Calu3 (cell line): Measurements from ENCODE around the gene CLIC1. TPM values are rescaled to one million over a fixed set of nuclear protein-coding genes. Genes with fewer than 3 reads are reported as not detected.

Experiments used
- BruUV-seq: library from RNA; stranded (reverse); fragments of 400-500 nt; replicated peaks from 2 replicates; lab custom pipeline; 2021; lab: Mats Ljungman, UMichigan
- CTCF ChIA-PET: fragments of 300-600 bp; sonication (Branson Sonifier 250); formaldehyde crosslinking; loops from one replicate; lab custom pipeline; 2022; ENCODE audit warnings: antibody characterized with exemption; lab: Charles Lee
- DNase-seq: peaks from one replicate; pipeline ENCODE4 v3.0.0; 2022
- H3K27ac Mint-ChIP-seq: one replicate; pipeline ENCODE4 v1.8.0; 2022; ENCODE audit warnings: mixed read lengths; ENCODE audit not compliant: unreplicated experiment
- H3K27me3 Mint-ChIP-seq: one replicate; pipeline ENCODE4 v1.8.0; 2022; ENCODE audit warnings: mixed read lengths; ENCODE audit not compliant: unreplicated experiment
- H3K36me3 Mint-ChIP-seq: one replicate; pipeline ENCODE4 v1.8.0; 2022; ENCODE audit warnings: mild to moderate bottlenecking, moderate library complexity, mixed read lengths; ENCODE audit not compliant: insufficient read depth, unreplicated experiment
- H3K4me1 Mint-ChIP-seq: one replicate; pipeline ENCODE4 v1.8.0; 2022; ENCODE audit warnings: mild to moderate bottlenecking, low read depth, mixed read lengths; ENCODE audit not compliant: unreplicated experiment
- H3K4me3 Mint-ChIP-seq: one replicate; pipeline ENCODE4 v1.8.0; 2022; ENCODE audit warnings: mild to moderate bottlenecking, low read depth, moderate library complexity, mixed read lengths; ENCODE audit not compliant: unreplicated experiment
- H3K9me3 Mint-ChIP-seq: one replicate; pipeline ENCODE4 v1.8.0; 2022; ENCODE audit warnings: low read depth, mixed read lengths; ENCODE audit not compliant: unreplicated experiment
- CTCF ChIP-seq: fragments of 200-600 bp; IDR thresholded peaks from one replicate; pipeline ENCODE4 v1.8.0; 2022; ENCODE audit warnings: antibody characterized with exemption; ENCODE audit not compliant: unreplicated experiment
- intact Hi-C: fragments of 100-400 bp; cut with micrococcal nuclease; formaldehyde crosslinking; loops from one replicate; pipeline ENCODE4 v1.10.0; 2022; ENCODE audit not compliant: unreplicated experiment
- total RNA-seq: library from RNA; stranded (reverse); gene quantifications from 2 replicates; pipeline ENCODE4 v1.2.3, GENCODE V29; 2022

The CLIC1 gene
- total RNA-seq, 1 experiment from 2014 or later, result 943 TPM

GRCh38 chr6:31728767-31729514, 7.4 kb downstream of the CLIC1 start, which contains the start of gene DDAH2:
Gene DDAH2 (minus strand): TSS chr6:31729299. CDS start chr6:31729161, 138 bp downstream.
- peak within 1 kb of the TSS; percentile 92 for H3K27ac Mint-ChIP-seq
- intact Hi-C loops, result loop anchor here (1.0 kb wide), 2 partner anchors 9 to 40 kb away; no protein-coding TSS in a partner anchor
- CTCF ChIA-PET, result interaction anchor here (0.6 to 2.3 kb wide), 12 partner anchors 10 to 223 kb away, joined by 3 to 51 read pairs (median 6); partner anchors contain the start of genes ABHD16A, HSPA1B, LSM2 and LY6G6D
- DNase-seq, result no peak
- H3K27me3 Mint-ChIP-seq, result no peaks in the 10 kb centered on the region
- peaks cover 28% of the 10 kb centered on the region for H3K4me1 Mint-ChIP-seq
- TF ChIP-seq CTCF, result peak; percentile 95
- peak within 1 kb of the TSS; percentile 89 for H3K4me3 Mint-ChIP-seq
- no TSS peak for BruUV-seq
- peaks cover 63% of the 10 kb centered on the region for H3K36me3 Mint-ChIP-seq
- H3K9me3 Mint-ChIP-seq, result no peaks in the 10 kb centered on the region

- no peaks in the 10 kb centered on the region for H3K27me3 Mint-ChIP-seq
- CTCF ChIA-PET, result interaction anchor here (0.6 to 2.3 kb wide), 4 partner anchors 14 to 27 kb away, joined by 3 to 7 read pairs (median 4); partner anchors contain the start of gene ABHD16A
- peaks cover 18% of the 10 kb centered on the region for H3K4me1 Mint-ChIP-seq
- H3K27ac Mint-ChIP-seq, result no peak overlapping the region
- no peaks in the 10 kb centered on the region for H3K9me3 Mint-ChIP-seq
- peaks cover 58% of the 10 kb centered on the region for H3K36me3 Mint-ChIP-seq
- no peak for DNase-seq
- intact Hi-C loops, result no loop called here
- H3K4me3 Mint-ChIP-seq, result peak overlapping the region; percentile 89
- BruUV-seq, result no TSS peak
- TF ChIP-seq CTCF, result no peak
These were observed 8.3 kb downstream of the CLIC1 start for GRCh38 chr6:31727717-31728671.

GRCh38 chr6:31727034-31727716, 9.2 kb downstream of the CLIC1 start:
- CTCF ChIA-PET, result interaction anchor here (1.0 to 1.2 kb wide), 2 partner anchors 13 to 15 kb away, joined by 3 read pairs; no protein-coding TSS in a partner anchor
- H3K36me3 Mint-ChIP-seq, result peaks cover 49% of the 10 kb centered on the region
- intact Hi-C loops, result no loop called here
- no peaks in the 10 kb centered on the region for H3K27me3 Mint-ChIP-seq
- H3K27ac Mint-ChIP-seq, result no peak overlapping the region
- no peak for DNase-seq
- H3K4me3 Mint-ChIP-seq, result no peak overlapping the region
- H3K9me3 Mint-ChIP-seq, result no peaks in the 10 kb centered on the region
- no peak for TF ChIP-seq CTCF
- peaks cover 16% of the 10 kb centered on the region for H3K4me1 Mint-ChIP-seq
- BruUV-seq, result no TSS peak
